Left lung (tissue), 10 donors: ENCODE data around the gene AFF1. TPM values are rescaled to one million over a fixed set of nuclear protein-coding genes. Genes with fewer than 3 reads are reported as not detected.

Experiments used
- ATAC-seq: fragments of 200-7000 bp; cut with Tn5 transposase; one replicate; pipeline ENCODE4 v1.9.1; 2020; ENCODE audit warnings: moderate library complexity
- DNase-seq, 4 donors: peaks; one replicate each; pipeline ENCODE4 v3.0.0-alpha.2; 2013 to 2020
- H3K27ac ChIP-seq, 2 donors: fragments of 200-600 bp; sonication (generic) in 1 of 2; one replicate each; pipeline versions ENCODE4 v1.5.0 to v1.8.0; 2020 to 2021
- H3K27me3 ChIP-seq, 2 donors: fragments of 200-600 bp; sonication (generic) in 1 of 2; one replicate each; pipeline versions ENCODE4 v1.5.0 to v1.8.0; 2020 to 2021
- H3K36me3 ChIP-seq, 2 donors: fragments of 200-600 bp; sonication (generic) in 1 of 2; one replicate each; pipeline versions ENCODE4 v1.5.0 to v1.8.0; 2020 to 2021
- H3K4me1 ChIP-seq, 2 donors: fragments of 200-600 bp; one replicate each; pipeline ENCODE4 v1.8.0; 2021
- H3K4me3 ChIP-seq, 2 donors: fragments of 200-600 bp; sonication (generic) in 1 of 2; one replicate each; pipeline versions ENCODE4 v1.5.0 to v1.8.0; 2020 to 2021; ENCODE audit warnings: mild to moderate bottlenecking in 1 of 2
- H3K9me3 ChIP-seq, 2 donors: fragments of 200-600 bp; sonication (generic) in 1 of 2; one replicate each; pipeline versions ENCODE4 v1.5.0 to v1.8.0; 2020 to 2021
- CTCF ChIP-seq, 2 donors: fragments of 200-600 bp; sonication (generic) in 1 of 2; IDR thresholded peaks; one replicate each; pipeline versions ENCODE4 v1.5.0 to v1.8.0; 2021; ENCODE audit warnings: antibody characterized with exemption in 2 of 2
- intact Hi-C, 2 donors: fragments of 100-400 bp; cut with DNase I; formaldehyde crosslinking; loops; one replicate each; pipeline versions ENCODE4 v1.11.2 to v1.14.2; 2022
- polyA plus RNA-seq, 6 donors: library from polyadenylated mRNA; unstranded; fragments of 120-200 nt; gene quantifications; one replicate each; pipeline ENCODE4 v1.2.1, GENCODE V29; 2013; ENCODE audit not compliant: insufficient read length in 6 of 6
- total RNA-seq, 2 donors: library from RNA; stranded (reverse); fragmentation: NEBNext Ultra II Directional; extraction: Animal tissue kit (Norgen Biotek cat#: 25700); gene quantifications; one replicate each; pipeline ENCODE4 v1.2.1, GENCODE V29; 2021
- donor health status: DM: no; HTN: yes; CAD: no.
- donor health status: DM: no; HTN: no; CAD: no.

AFF1 gene
- total and polyA plus RNA-seq, 8 donors: 40.8 to 86.0 (median 48.1) TPM

DNA sequence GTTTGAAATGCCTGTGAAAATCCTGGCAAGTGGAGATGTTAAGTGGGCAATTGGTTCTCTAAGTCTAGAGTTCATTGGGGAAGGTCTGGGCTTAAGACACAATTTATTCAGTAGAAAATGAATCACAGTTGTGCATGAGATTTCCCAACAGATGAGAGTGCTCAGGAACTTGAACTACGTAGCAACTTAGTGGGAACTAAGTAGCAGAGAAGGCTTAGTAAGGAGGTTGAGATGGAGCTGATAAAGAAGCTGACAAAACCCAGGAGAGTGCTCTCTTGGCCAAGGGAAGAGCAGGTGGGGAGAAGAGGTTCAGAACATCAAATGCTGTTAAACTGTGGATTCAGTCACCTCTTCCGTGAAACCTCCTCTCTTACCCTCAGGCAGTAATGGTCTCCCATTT lies 33.0 kb downstream of the AFF1 start:
- Histone ChIP-seq H3K27ac (peak overlapping the region in 1 of 2 donors; percentile 35), H3K4me3 (no peak overlapping the region), H3K9me3 (no peaks in the 10 kb centered on the region), H3K4me1 (peaks cover 4 to 32% of the 10 kb centered on the region in 2 donors), H3K36me3 (no peaks in the 10 kb centered on the region), H3K27me3 (no peaks in the 10 kb centered on the region)
- ATAC-seq (peak; percentile 76), DNase-seq (no peak)
- TF ChIP-seq CTCF (IDR thresholded peaks at IDR 0.05): no peak
- intact Hi-C loops: no loop called here

DNA sequence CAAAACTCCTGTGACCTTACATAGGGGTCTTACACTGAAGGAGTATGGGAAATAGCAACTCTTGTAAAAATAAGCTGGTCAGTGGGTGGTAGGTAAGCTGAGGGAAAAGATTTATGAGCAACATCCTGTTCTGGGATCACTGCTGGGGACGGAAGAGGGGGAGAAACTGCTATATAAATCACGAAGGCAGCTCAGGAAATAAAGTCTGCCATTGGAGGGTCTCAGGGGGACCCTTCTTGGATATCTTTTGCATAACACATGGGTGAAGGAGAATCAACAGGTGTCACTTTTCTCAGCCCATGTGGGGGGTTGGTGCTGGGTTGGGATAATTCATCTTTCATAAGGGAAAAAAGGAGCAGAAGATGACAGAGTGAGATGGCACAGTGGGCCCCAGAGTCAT lies 33.7 kb downstream of the AFF1 start:
- intact Hi-C loops: no loop called here
- DNase-seq (no peak), ATAC-seq (no peak)
- no peak for TF ChIP-seq CTCF (IDR thresholded peaks at IDR 0.05)
- H3K27ac ChIP-seq: no peak overlapping the region
- no peak overlapping the region for H3K4me3 ChIP-seq
- no peaks in the 10 kb centered on the region for H3K9me3 ChIP-seq
- no peaks in the 10 kb centered on the region for H3K36me3 ChIP-seq
- peaks cover 9 to 39% of the 10 kb centered on the region in 2 donors for H3K4me1 ChIP-seq
- H3K27me3 ChIP-seq: no peaks in the 10 kb centered on the region

DNA sequence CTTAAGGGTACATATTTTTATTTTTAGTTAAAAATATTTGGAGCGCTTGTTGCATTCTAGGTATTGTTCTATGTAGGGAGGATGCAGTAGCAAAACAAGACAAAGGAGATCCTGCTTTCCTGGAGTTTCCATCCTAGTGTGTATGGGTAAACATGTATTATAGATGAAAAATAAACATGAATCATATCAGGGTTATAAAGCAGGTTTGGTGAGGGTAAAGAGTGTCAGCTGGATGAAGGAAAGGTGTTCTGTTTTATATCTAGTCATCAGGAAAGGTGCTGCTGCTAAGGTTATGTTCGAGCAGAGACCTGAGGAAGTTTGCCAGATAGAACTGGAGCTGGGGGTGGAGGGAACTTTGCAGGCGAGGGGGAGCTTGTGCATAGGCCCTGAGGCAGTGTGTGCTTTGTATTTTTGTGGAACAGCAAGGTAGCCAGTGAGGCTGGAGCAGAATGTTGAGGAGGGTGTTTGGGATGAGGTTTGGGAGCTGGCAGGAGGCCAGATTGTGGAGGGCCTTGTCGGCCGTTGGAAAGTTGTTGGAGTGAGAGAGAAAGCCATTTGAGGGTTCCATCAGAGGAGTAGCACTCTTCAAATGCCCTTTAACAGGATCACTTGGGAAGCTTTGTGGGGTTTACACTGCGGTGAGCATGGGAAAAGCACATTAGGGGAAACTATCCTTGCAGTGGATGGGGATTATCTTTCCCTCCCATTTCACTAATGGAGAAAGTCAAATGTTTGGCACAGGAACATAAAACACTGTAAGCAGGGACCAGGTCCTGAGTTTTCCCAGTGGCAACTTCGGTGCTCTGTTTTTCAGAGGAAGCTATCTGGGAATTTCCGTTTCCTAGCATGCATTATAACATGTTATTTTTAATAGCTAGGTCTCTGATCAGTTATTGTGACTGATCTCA lies 35.9 kb downstream of the AFF1 start:
- ATAC-seq (no peak), DNase-seq (no peak)
- intact Hi-C loops: no loop called here
- Histone ChIP-seq H3K9me3 (no peaks in the 10 kb centered on the region), H3K27ac (peak overlapping the region in 1 of 2 donors; percentile 1), H3K27me3 (no peaks in the 10 kb centered on the region), H3K4me1 (peaks cover 11 to 55% of the 10 kb centered on the region in 2 donors), H3K4me3 (no peak overlapping the region), H3K36me3 (no peaks in the 10 kb centered on the region)
- no peak for TF ChIP-seq CTCF (IDR thresholded peaks at IDR 0.05)

DNA sequence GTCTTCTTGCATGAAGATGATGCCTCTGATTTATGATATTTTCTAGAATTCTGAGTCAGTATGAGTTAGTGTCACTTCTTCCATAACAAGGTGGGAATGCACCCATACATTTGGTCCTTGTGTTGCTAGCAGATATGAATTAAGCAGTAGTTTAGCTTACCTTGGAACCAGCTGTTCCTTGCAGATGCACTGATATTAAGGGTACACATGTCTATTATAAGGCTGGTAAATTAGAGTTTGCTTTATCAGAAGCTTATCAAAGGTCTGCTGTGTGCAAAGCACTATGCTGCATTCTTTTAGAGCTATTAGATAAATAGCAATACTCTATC lies 36.5 kb downstream of the AFF1 start:
- H3K4me1 ChIP-seq: peaks cover 11 to 55% of the 10 kb centered on the region in 2 donors
- no peak overlapping the region for H3K27ac ChIP-seq
- no peak overlapping the region for H3K4me3 ChIP-seq
- intact Hi-C loops: no loop called here
- no peak for ATAC-seq
- H3K9me3 ChIP-seq: no peaks in the 10 kb centered on the region
- no peak for DNase-seq
- no peak for TF ChIP-seq CTCF (IDR thresholded peaks at IDR 0.05)
- H3K27me3 ChIP-seq: no peaks in the 10 kb centered on the region
- H3K36me3 ChIP-seq: no peaks in the 10 kb centered on the region

GRCh38 chr4:86972997-86973396 lies 38.2 kb downstream of the AFF1 start:
- intact Hi-C loops: no loop called here
- H3K36me3 ChIP-seq: no peaks in the 10 kb centered on the region
- ATAC-seq: peak; percentile 90
- TF ChIP-seq CTCF (IDR thresholded peaks at IDR 0.05): no peak
- H3K4me1 ChIP-seq: peaks cover 11 to 53% of the 10 kb centered on the region in 2 donors
- DNase-seq: peak in 2 of 4 donors; percentile 72 to 76
- no peaks in the 10 kb centered on the region for H3K27me3 ChIP-seq
- H3K4me3 ChIP-seq: no peak overlapping the region
- H3K27ac ChIP-seq: no peak overlapping the region
- H3K9me3 ChIP-seq: no peaks in the 10 kb centered on the region
